A673 (cell line): Measurements from ENCODE around the gene NFIC.

Experiments used
- CTCF ChIP-seq: fragments of 300-800, 200-600 bp; sonication (generic); conservative IDR thresholded peaks from 2 replicates; pipeline ENCODE4 v1.5.1; 2017; ENCODE audit warnings: low read depth, mild to moderate bottlenecking, antibody characterized with exemption, low read length, moderate library complexity, mixed read lengths
- EZH2 ChIP-seq: fragments of 200-600 bp; sonication (generic); IDR thresholded peaks from 2 replicates; pipeline ENCODE4 v1.6.1; 2017; ENCODE audit warnings: borderline replicate concordance, low read depth, mild to moderate bottlenecking, mixed read lengths, antibody characterized with exemption, low read length; ENCODE audit not compliant: poor library complexity, severe bottlenecking

GRCh38 chr19:3458229-3459088, 92.1 kb downstream of the NFIC start:
- no peak for TF ChIP-seq CTCF
- no peak for TF ChIP-seq EZH2
